Nephron (organoid): Measurements from ENCODE around the gene WFDC9.
"Not testable (repeated sequence)": the region's sequence is repeated elsewhere in the genome, so short reads cannot be mapped to it uniquely, and the experiment has no call there.

Experiments used
- H3K27ac Mint-ChIP-seq, 3 experiments: 2 replicates each; pipeline ENCODE4 v1.8.0; 2020; ENCODE audit warnings: mixed read lengths in 3 of 3, mild to moderate bottlenecking in 2 of 3, moderate library complexity in 1 of 3
- H3K27me3 Mint-ChIP-seq: 2 replicates; pipeline ENCODE4 v1.8.0; 2021; ENCODE audit warnings: low read depth, mild to moderate bottlenecking, moderate library complexity, mixed read lengths
- H3K36me3 Mint-ChIP-seq: 2 replicates; pipeline ENCODE4 v1.8.0; 2020; ENCODE audit warnings: low read depth, mixed read lengths
- H3K4me1 Mint-ChIP-seq: 2 replicates; pipeline ENCODE4 v1.8.0; 2020; ENCODE audit warnings: mixed read lengths
- H3K4me3 Mint-ChIP-seq, 3 experiments: 2 replicates each; pipeline ENCODE4 v1.8.0; 2020; ENCODE audit warnings: mild to moderate bottlenecking in 3 of 3, mixed read lengths in 3 of 3, moderate library complexity in 2 of 3
- H3K9me3 Mint-ChIP-seq: 2 replicates; pipeline ENCODE4 v1.8.0; 2020; ENCODE audit warnings: mixed read lengths
- TF ChIP-seq, protein P1 (sequence below), 3 experiments: fragments of 200-600 bp; sonication (generic); IDR thresholded peaks; one replicate each; pipeline ENCODE4 v1.5.0; 2021; ENCODE audit warnings: antibody characterized with exemption in 3 of 3; ENCODE audit not compliant: unreplicated experiment in 3 of 3

WFDC9 gene

DNA sequence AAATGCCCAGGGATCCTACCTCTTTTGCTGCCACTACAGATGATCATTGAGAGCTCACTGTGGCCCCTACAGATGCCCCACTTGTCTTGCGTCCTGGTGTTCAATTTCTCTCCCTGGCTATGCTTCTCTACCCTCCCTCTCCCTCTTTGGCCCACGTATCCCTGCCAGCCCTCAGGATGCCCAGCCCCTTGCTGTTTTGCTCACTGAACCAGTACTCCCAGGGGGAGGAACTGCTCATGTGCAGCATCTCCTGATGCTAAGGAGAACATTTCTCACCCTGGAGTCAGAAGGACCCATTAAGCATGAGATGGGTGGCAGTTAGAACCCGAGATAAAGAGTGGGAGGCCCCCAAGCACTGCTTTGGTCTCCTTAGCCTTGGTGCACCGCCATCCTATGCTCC, at the start of gene WFDC9:
Gene WFDC9 (minus strand): TSS at position 101 of the 400 bp plus-strand sequence. CDS start 21,103 bp downstream, outside the sequence.
- H3K9me3 Mint-ChIP-seq = peaks cover 3% of the 10 kb centered on the region
- H3K27ac Mint-ChIP-seq = no peak within 1 kb of the TSS
- TF ChIP-seq, protein P1, sequence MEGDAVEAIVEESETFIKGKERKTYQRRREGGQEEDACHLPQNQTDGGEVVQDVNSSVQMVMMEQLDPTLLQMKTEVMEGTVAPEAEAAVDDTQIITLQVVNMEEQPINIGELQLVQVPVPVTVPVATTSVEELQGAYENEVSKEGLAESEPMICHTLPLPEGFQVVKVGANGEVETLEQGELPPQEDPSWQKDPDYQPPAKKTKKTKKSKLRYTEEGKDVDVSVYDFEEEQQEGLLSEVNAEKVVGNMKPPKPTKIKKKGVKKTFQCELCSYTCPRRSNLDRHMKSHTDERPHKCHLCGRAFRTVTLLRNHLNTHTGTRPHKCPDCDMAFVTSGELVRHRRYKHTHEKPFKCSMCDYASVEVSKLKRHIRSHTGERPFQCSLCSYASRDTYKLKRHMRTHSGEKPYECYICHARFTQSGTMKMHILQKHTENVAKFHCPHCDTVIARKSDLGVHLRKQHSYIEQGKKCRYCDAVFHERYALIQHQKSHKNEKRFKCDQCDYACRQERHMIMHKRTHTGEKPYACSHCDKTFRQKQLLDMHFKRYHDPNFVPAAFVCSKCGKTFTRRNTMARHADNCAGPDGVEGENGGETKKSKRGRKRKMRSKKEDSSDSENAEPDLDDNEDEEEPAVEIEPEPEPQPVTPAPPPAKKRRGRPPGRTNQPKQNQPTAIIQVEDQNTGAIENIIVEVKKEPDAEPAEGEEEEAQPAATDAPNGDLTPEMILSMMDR (IDR thresholded peaks at IDR 0.05; ENCODE audit: unreplicated experiment in 3 of 3) = no peak
- H3K27me3 Mint-ChIP-seq = peaks cover 13% of the 10 kb centered on the region
- H3K4me1 Mint-ChIP-seq = no peaks in the 10 kb centered on the region
- no peaks in the 10 kb centered on the region for H3K36me3 Mint-ChIP-seq
- no peak within 1 kb of the TSS for H3K4me3 Mint-ChIP-seq

DNA sequence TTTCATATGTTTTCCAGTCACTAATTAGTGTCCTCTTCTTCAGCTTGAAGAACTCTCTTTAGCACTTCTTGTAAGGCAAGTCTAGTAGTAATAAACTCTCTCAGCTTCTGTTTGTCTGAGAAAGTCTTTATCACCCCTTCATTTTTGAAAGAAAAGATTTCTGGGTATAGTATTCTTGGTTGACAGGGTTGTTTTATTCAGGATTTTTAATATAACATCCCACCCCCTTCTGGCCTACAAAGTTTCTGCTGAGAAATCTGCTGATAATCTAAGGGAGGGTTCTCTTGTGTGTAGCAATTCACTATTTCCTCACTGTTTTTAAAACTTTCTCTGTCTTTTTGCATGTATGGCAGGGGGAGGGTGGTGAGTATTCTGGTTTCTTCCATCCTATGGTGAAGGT, 48.6 kb upstream of the WFDC9 start:
- Mint-ChIP-seq H3K36me3 (no peaks in the 10 kb centered on the region), H3K4me3 (no peak overlapping the region), H3K9me3 (peaks cover 23% of the 10 kb centered on the region), H3K27ac (no peak overlapping the region), H3K27me3 (peaks cover 7% of the 10 kb centered on the region), H3K4me1 (no peaks in the 10 kb centered on the region)
- TF ChIP-seq, protein P1 (IDR thresholded peaks at IDR 0.05; ENCODE audit: unreplicated experiment in 3 of 3) = no peak

DNA sequence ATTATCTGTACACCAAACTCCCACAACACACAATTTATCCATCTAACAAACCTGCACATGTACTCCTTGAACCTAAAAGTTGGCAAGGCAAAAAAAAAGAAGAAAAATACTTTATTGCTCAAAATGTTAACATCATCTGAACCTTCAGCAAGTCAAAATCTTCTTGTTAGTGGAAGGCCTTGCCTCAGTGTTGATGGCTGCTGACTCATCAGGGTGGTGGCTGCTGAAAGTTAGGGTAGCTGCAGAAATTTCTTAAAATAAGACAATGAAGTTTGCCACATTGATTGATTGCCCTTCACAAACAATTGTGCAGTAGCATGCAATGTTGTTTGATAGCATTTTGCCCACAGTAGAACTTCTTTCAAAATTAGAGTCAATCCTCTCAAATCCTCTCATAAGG, 41.7 kb upstream of the WFDC9 start:
- H3K4me1 Mint-ChIP-seq = no peaks in the 10 kb centered on the region
- no peak overlapping the region for H3K27ac Mint-ChIP-seq
- no peak overlapping the region for H3K4me3 Mint-ChIP-seq
- TF ChIP-seq, protein P1 (IDR thresholded peaks at IDR 0.05; ENCODE audit: unreplicated experiment in 3 of 3) = no peak
- H3K27me3 Mint-ChIP-seq = no peaks in the 10 kb centered on the region
- no peaks in the 10 kb centered on the region for H3K36me3 Mint-ChIP-seq
- H3K9me3 Mint-ChIP-seq = peaks cover 16% of the 10 kb centered on the region

DNA sequence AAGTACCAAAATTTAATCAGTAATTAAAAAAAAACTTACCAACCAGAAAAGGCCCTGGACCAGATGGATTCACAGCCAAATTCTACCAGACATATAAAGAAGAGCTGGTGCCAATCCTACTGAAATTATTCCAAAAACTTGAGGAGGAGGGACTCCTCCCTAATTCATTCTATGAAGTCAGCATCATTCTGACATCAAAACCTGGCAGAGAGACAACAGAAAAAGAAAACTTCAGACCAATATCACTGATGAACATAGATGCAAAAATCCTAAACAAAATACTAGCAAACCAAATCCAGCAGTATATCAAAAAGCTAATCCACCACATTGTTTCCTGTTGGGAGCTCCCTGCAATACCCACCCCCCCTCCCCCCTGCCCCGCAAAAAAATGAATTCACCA, 39.1 kb upstream of the WFDC9 start, which contains the start of gene WFDC11:
Gene WFDC11 (minus strand): TSS at position 101 of the 400 bp plus-strand sequence. CDS start 19,639 bp downstream, outside the sequence.
- no peak within 1 kb of the TSS for H3K4me3 Mint-ChIP-seq
- H3K36me3 Mint-ChIP-seq = no peaks in the 10 kb centered on the region
- no peaks in the 10 kb centered on the region for H3K4me1 Mint-ChIP-seq
- H3K9me3 Mint-ChIP-seq = peaks cover 8% of the 10 kb centered on the region
- no peak within 1 kb of the TSS for H3K27ac Mint-ChIP-seq
- TF ChIP-seq, protein P1 (IDR thresholded peaks at IDR 0.05; ENCODE audit: unreplicated experiment in 3 of 3) = no peak
- H3K27me3 Mint-ChIP-seq = no peaks in the 10 kb centered on the region

DNA sequence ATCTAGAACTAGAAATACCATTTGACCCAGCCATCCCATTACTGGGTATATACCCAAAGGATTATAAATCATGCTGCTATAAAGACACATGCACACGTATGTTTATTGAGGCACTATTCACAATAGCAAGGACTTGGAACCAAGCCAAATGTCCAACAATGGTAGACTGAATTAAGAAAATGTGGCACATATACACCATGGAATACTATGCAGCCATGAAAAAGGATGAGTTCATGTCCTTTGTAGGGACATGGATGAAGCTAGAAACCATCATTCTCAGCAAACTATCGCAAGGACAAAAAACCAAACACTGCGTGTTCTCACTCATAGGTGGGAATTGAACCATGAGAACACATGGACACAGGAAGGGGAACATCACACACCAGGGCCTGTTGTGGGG, 26.0 kb upstream of the WFDC9 start:
- not testable (repeated sequence) for H3K27me3 Mint-ChIP-seq, H3K27ac Mint-ChIP-seq, H3K4me1 Mint-ChIP-seq, H3K4me3 Mint-ChIP-seq, H3K36me3 Mint-ChIP-seq
- H3K9me3 Mint-ChIP-seq = peaks cover 21% of the 10 kb centered on the region

DNA sequence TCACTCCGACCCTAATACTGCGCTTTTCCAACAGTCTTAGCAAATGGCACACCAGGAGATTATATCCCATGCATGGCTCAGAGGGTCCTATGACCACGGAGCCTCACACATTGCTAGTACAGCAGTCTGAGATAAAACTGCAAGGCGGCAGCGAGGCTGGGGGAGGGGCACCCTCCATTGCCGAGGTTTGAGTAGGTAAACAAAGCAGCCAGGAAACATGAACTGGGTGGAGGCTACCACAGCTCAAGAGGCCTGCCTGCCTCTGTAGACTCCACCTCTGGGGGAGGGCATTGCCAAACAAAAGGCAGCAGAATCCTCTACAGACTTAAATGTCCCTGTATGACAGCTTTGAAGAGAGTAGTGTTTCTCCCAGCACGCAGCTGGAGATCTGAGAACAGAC, 20.6 kb upstream of the WFDC9 start:
- H3K36me3 Mint-ChIP-seq, H3K4me3 Mint-ChIP-seq, H3K27ac Mint-ChIP-seq, H3K4me1 Mint-ChIP-seq, H3K9me3 Mint-ChIP-seq: not testable (repeated sequence)
- H3K27me3 Mint-ChIP-seq = peaks cover 12% of the 10 kb centered on the region

DNA sequence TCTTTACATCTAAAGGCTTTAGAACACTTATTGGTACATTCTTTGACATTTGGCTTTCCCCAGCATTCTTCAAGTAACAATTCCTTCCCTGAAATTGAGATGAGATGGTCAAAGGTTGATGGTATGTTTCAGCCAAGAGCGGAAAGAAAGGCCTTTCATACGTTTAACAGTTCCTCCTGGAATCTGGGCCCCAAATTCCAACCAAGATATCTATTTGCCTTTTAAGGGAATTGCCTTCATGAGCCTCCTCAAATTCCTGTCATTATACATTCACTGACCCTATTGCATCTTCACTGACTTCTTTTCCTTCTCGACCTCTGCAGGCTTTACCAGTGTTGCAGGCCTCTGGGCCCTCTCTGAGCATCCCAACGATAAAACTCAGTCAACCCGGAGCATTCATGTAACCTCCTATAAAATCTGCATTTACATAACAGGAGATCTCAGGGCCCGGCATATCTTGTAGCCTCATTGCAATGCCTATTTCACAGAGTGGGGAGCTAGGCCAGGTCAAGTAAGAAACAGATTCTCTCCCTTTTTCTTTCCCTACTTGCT, 18.3 kb upstream of the WFDC9 start:
- H3K36me3 Mint-ChIP-seq = no peaks in the 10 kb centered on the region
- H3K4me1 Mint-ChIP-seq = no peaks in the 10 kb centered on the region
- TF ChIP-seq, protein P1 (IDR thresholded peaks at IDR 0.05; ENCODE audit: unreplicated experiment in 3 of 3) = no peak
- no peak overlapping the region for H3K27ac Mint-ChIP-seq
- H3K27me3 Mint-ChIP-seq = peaks cover 12% of the 10 kb centered on the region
- no peak overlapping the region for H3K4me3 Mint-ChIP-seq
- H3K9me3 Mint-ChIP-seq = no peaks in the 10 kb centered on the region
